Posterior cingulate gyrus (tissue), 11 donors: Measurements from ENCODE around the gene EDC4.
"Not testable (repeated sequence)": the region's sequence is repeated elsewhere in the genome, so short reads cannot be mapped to it uniquely, and the experiment has no call there.

Experiments used
- DNase-seq, 10 donors: peaks; one replicate each; pipeline versions ENCODE4 v3.0.0 to v3.0.0-alpha.2; 2020 to 2021; ENCODE audit warnings: mixed read lengths in 3 of 10
- intact Hi-C: fragments of 100-400 bp; cut with DNase I; formaldehyde crosslinking; loops from one replicate; pipeline ENCODE4 v1.15.1; 2023

Gene EDC4

GRCh38 chr16:67897231-67897630 is 24.4 kb downstream of the EDC4 start:
- intact Hi-C loops: loop anchor here (10.0 kb wide), 1 partner anchor 52 kb away; the partner anchor contains the start of genes CENPT, NUTF2 and THAP11
- DNase-seq: no peak

- intact Hi-C loops: no loop called here
- peak in 1 of 10 donors; percentile 14 for DNase-seq
These were observed 28.9 kb downstream of the EDC4 start for GRCh38 chr16:67901734-67902133.

- intact Hi-C loops: no loop called here
- DNase-seq: no peak
These were observed 30.0 kb downstream of the EDC4 start for GRCh38 chr16:67902831-67903230.

GRCh38 chr16:67907397-67908180 is 34.7 kb downstream of the EDC4 start:
- intact Hi-C loops: no loop called here
- DNase-seq: peak in 1 of 10 donors; percentile 56

GRCh38 chr16:67909056-67909742 is 36.3 kb downstream of the EDC4 start:
- DNase-seq: peak in 1 of 10 donors; percentile 69
- intact Hi-C loops: no loop called here

GRCh38 chr16:67910158-67910557 is 37.3 kb downstream of the EDC4 start:
- intact Hi-C loops: no loop called here
- DNase-seq: peak; percentile 76 to 99 (median 87)

- intact Hi-C loops: no loop called here
- DNase-seq: no peak
These were observed 42.1 kb downstream of the EDC4 start for GRCh38 chr16:67914758-67915495.

- DNase-seq, intact Hi-C loops: not testable (repeated sequence)
These were observed 42.6 kb downstream of the EDC4 start for GRCh38 chr16:67915496-67915769.

GRCh38 chr16:67915831-67916723 is 43.2 kb downstream of the EDC4 start:
- intact Hi-C loops: no loop called here
- peak in 1 of 10 donors; percentile 59 for DNase-seq

- DNase-seq: peak in 9 of 10 donors; percentile 49 to 94 (median 63)
- intact Hi-C loops: no loop called here
These were observed 44.4 kb downstream of the EDC4 start for GRCh38 chr16:67917140-67917851.

GRCh38 chr16:67917852-67918236 is 45.0 kb downstream of the EDC4 start:
- intact Hi-C loops: no loop called here

GRCh38 chr16:67919622-67920221 is 46.9 kb downstream of the EDC4 start:
- DNase-seq: no peak
- intact Hi-C loops: loop anchor here (10.0 kb wide), 1 partner anchor 245 kb away; no protein-coding TSS in a partner anchor

More at GRCh38 chr16:67917852-67918236, 45.0 kb downstream of the EDC4 start:
- DNase-seq: peak in 3 of 10 donors; percentile 47 to 78 (median 61)

- no peak for DNase-seq
- intact Hi-C loops: loop anchor here (10.0 kb wide), 1 partner anchor 247 kb away; no protein-coding TSS in a partner anchor
These were observed 49.4 kb downstream of the EDC4 start for GRCh38 chr16:67922221-67922620.

GRCh38 chr16:67922740-67923139 is 49.9 kb downstream of the EDC4 start:
- peak in 1 of 10 donors; percentile 64 for DNase-seq
- intact Hi-C loops: loop anchor here (10.0 kb wide), 1 partner anchor 248 kb away; no protein-coding TSS in a partner anchor

GRCh38 chr16:67923414-67924116 is 50.7 kb downstream of the EDC4 start:
- peak in 7 of 10 donors; percentile 44 to 93 (median 64) for DNase-seq
- intact Hi-C loops: loop anchor here (10.0 kb wide), 1 partner anchor 249 kb away; no protein-coding TSS in a partner anchor

- intact Hi-C loops: loop anchor here (10.0 kb wide), 1 partner anchor 250 kb away; no protein-coding TSS in a partner anchor
- peak in 1 of 10 donors; percentile 75 for DNase-seq
These were observed 51.5 kb downstream of the EDC4 start for GRCh38 chr16:67924140-67924906.

- intact Hi-C loops: loop anchor here (5.0 to 10.0 kb wide), 2 partner anchors 79 to 251 kb away; partner anchors contain the start of genes CENPT and NUTF2
- DNase-seq: peak in 9 of 10 donors; percentile 49 to 93 (median 59)
These were observed 53.4 kb downstream of the EDC4 start for GRCh38 chr16:67926181-67926750.
